Keratinocyte (primary cell): ENCODE measurements around the gene KIF5A.

Source experiments
- EZH2 ChIP-seq: IDR thresholded peaks from one replicate; pipeline ENCODE4 v1.6.1; 2012; ENCODE audit warnings: inconsistent platforms, mild to moderate bottlenecking, low read length, moderate library complexity
- TF ChIP-seq, protein P1 (sequence below), 3 experiments: IDR thresholded peaks in 1 of 3; conservative IDR thresholded peaks in 1 of 3; optimal IDR thresholded peaks in 1 of 3; 2 replicates in 2 of 3; 3 replicates in 1 of 3; pipeline versions ENCODE3 to v1.5.1; 2011; ENCODE audit warnings: low read length in 3 of 3, mild to moderate bottlenecking in 3 of 3, moderate library complexity in 2 of 3, control low read depth in 1 of 3, inconsistent platforms in 1 of 3; ENCODE audit not compliant: insufficient read depth in 2 of 3; ENCODE audit errors: extremely low read depth in 1 of 3

DNA sequence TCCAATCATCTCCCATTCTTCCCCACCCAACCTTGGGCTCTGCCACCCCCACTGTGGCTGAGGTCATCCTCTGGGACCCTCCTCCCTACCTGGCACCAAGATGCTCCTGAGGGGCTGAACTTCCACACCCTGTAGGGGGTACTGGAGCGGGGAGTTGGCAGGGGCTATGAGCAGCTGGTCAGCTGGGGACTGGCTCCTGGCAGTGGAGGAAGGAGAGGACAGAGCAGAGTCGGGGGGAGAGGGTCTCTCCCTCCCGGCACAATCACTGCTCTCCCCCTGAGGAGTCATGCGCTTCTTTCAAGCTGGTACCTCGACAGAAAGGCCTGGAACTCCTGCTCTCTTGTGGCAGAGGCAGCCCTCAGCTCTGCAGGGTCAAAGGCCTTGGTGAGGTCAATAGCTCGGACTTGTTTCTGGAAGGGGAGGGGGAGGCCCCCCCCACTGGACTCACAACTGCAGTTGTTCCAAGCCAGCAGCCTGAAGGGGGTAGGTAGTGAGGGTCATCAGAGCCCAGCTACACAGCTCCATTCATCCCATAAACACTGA is 81.1 kb downstream of the KIF5A start:
- TF ChIP-seq, protein P1, sequence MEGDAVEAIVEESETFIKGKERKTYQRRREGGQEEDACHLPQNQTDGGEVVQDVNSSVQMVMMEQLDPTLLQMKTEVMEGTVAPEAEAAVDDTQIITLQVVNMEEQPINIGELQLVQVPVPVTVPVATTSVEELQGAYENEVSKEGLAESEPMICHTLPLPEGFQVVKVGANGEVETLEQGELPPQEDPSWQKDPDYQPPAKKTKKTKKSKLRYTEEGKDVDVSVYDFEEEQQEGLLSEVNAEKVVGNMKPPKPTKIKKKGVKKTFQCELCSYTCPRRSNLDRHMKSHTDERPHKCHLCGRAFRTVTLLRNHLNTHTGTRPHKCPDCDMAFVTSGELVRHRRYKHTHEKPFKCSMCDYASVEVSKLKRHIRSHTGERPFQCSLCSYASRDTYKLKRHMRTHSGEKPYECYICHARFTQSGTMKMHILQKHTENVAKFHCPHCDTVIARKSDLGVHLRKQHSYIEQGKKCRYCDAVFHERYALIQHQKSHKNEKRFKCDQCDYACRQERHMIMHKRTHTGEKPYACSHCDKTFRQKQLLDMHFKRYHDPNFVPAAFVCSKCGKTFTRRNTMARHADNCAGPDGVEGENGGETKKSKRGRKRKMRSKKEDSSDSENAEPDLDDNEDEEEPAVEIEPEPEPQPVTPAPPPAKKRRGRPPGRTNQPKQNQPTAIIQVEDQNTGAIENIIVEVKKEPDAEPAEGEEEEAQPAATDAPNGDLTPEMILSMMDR (optimal IDR thresholded peaks at IDR 0.05 in 1 of 3, IDR thresholded peaks at IDR 0.05 in 1 of 3, conservative IDR thresholded peaks at IDR 0.05 in 1 of 3; ENCODE audit: extremely low read depth in 1 of 3, insufficient read depth in 2 of 3, low read length in 3 of 3): no peak
- no peak for TF ChIP-seq EZH2
